Measurements from ENCODE around the gene NREP.

Gene NREP, protein sequence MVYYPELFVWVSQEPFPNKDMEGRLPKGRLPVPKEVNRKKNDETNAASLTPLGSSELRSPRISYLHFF

DNA sequence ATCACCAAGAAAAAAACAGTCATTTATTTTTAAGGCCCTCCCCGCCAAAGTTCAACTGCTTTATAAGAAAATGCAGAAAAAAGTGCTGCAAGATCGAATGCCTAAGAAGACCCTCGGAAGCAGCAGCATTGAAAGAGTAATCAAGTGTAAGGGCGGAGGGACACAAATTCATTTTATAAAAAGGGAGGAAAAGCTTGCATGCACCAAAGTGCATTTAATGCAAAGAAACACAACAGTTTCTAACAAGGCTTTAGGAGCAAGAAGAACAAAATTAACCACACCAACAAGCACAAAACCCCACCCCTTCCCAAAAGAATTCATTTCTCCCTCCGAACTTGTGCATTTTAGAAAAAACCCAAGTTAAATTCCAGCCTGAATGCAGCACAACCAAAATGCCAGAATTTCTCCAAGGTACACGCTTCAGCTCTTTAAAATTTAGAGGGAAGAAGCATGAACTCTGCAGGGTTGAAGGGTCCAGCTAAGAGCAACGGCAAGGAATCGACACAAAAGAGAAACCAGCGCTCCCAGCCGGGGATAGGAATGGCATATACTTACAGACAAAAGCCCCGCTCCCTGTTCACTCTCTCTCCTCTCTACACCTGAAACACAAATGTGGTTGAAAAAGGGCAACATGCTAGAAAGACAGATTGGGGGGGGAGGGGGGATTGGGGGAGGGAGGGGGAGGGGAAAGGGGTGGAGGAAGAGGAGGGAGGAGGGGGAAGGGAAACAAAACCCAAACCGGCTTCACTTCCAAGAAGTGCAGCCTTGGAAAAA lies at the start of gene NREP:
TSS of gene NREP (minus strand) at position 614 of the 774 bp plus-strand sequence. CDS start 1,422 bp downstream, outside the sequence.
- Histone ChIP-seq H3K27ac (ENCODE audit: low read depth, low read length) (peak within 1 kb of the TSS; percentile 92), H3K4me3 (ENCODE audit: low read depth, low read length) (peak within 1 kb of the TSS; percentile 87), H3K9me3 (ENCODE audit: control insufficient read depth, insufficient read depth, low read depth, low read length) (no peaks in the 10 kb centered on the region), H3K27me3 (ENCODE audit: control insufficient read depth, insufficient read depth, low read length) (no peaks in the 10 kb centered on the region), H3K4me1 (ENCODE audit: control insufficient read depth, insufficient read depth, low read length) (peaks cover 21% of the 10 kb centered on the region), H3K9ac (ENCODE audit: low read length) (peak within 1 kb of the TSS; percentile 87), H3K36me3 (ENCODE audit: control insufficient read depth, insufficient read depth, low read length) (peaks cover 4% of the 10 kb centered on the region; the same call in 1 of the 2 replicates)

DNA sequence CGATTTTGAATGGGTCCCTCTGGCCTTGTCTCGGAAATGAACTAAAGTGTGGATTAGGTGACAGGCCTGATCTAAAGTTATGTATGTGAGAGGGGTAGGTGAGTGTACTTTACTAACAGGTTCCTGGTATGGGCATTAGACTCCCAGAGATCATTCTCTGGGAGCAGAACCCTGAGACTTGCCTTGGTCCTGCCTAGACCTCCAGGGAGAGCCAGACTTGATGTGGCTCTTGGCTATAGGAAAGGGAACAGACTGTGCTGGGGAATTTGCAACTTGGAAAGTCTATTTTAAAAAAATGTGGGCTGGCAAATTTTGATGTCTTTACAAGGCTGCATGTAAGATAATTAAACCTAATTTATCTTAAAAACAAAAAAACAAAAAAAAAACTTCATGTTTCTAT lies 49.8 kb upstream of the NREP start:
- Histone ChIP-seq H3K27ac (ENCODE audit: low read depth, low read length) (no peak overlapping the region), H3K9me3 (ENCODE audit: control insufficient read depth, insufficient read depth, low read depth, low read length) (no peaks in the 10 kb centered on the region), H3K4me1 (ENCODE audit: control insufficient read depth, insufficient read depth, low read length) (peaks cover 4% of the 10 kb centered on the region; the same call in 1 of the 2 replicates), H3K9ac (ENCODE audit: low read length) (no peak overlapping the region), H3K36me3 (ENCODE audit: control insufficient read depth, insufficient read depth, low read length) (no peaks in the 10 kb centered on the region), H3K4me3 (ENCODE audit: low read depth, low read length) (no peak overlapping the region), H3K27me3 (ENCODE audit: control insufficient read depth, insufficient read depth, low read length) (no peaks in the 10 kb centered on the region)

DNA sequence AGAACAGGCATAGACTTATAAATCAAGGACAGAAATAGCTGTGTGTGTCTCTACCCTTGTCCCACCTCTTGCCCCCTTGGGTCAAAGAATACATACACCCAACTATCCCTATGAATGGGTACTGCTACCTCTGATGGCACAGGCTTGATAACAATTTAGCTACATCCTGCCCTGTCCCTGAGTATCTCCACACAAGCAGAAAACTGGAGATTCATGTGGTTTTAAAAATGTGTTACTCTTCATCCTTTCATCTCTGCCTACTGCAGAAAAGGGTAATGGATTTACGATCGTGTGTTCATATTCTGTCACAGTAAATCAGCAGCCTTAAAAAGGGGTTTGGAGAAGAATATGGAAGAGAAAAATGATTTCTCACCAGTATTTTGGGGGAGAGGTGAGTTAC lies 49.2 kb upstream of the NREP start:
- H3K4me3 ChIP-seq (ENCODE audit: low read depth, low read length) = no peak overlapping the region
- H3K9ac ChIP-seq (ENCODE audit: low read length) = no peak overlapping the region
- no peaks in the 10 kb centered on the region for H3K36me3 ChIP-seq (ENCODE audit: control insufficient read depth, insufficient read depth, low read length)
- H3K27ac ChIP-seq (ENCODE audit: low read depth, low read length) = no peak overlapping the region
- no peaks in the 10 kb centered on the region for H3K27me3 ChIP-seq (ENCODE audit: control insufficient read depth, insufficient read depth, low read length)
- peaks cover 10% of the 10 kb centered on the region; the same call in 1 of the 2 replicates for H3K4me1 ChIP-seq (ENCODE audit: control insufficient read depth, insufficient read depth, low read length)
- H3K9me3 ChIP-seq (ENCODE audit: control insufficient read depth, insufficient read depth, low read depth, low read length) = no peaks in the 10 kb centered on the region

DNA sequence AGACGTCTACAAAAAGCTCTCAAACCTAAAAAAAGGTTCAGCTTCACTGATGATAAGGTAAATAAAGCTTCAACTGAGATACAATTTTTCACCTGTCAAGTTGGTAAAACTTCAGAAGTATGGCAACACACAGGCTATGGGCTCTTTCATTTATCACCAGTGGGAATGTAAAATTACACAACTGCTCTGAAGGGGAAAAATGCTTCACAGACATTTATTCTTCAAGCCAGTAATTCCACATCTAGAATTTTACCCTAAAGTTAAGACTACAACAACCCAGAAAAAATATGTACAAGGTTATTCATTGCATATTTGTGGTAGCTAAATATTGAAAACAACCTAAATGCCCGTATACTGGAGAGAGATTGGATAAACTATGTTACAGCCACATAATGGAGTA lies 48.1 kb upstream of the NREP start:
- H3K27me3 ChIP-seq (ENCODE audit: control insufficient read depth, insufficient read depth, low read length) = no peaks in the 10 kb centered on the region
- H3K4me1 ChIP-seq (ENCODE audit: control insufficient read depth, insufficient read depth, low read length) = peaks cover 15% of the 10 kb centered on the region; the same call in 1 of the 2 replicates
- H3K27ac ChIP-seq (ENCODE audit: low read depth, low read length) = no peak overlapping the region
- no peaks in the 10 kb centered on the region for H3K36me3 ChIP-seq (ENCODE audit: control insufficient read depth, insufficient read depth, low read length)
- H3K4me3 ChIP-seq (ENCODE audit: low read depth, low read length) = no peak overlapping the region
- no peak overlapping the region for H3K9ac ChIP-seq (ENCODE audit: low read length)
- H3K9me3 ChIP-seq (ENCODE audit: control insufficient read depth, insufficient read depth, low read depth, low read length) = no peaks in the 10 kb centered on the region

DNA sequence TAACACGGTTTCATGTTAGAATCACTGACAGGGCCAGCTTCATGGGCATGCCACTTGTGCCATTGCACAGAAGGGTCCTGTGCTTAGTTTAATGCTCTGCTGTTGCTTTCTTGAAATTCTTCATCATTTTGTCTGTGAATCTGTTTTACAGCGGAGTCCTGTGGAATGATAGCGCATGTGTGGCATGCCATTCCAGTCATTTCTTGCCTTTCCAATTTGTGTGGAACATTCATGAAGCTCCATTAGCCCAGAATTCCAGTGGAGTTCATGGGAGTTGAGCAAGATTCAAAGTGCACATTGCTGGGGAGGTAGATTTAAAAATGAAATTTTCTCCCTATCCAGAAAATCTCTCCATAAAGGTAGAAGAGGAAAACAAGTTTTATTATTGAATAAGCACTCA lies 43.4 kb upstream of the NREP start:
- Histone ChIP-seq H3K36me3 (ENCODE audit: control insufficient read depth, insufficient read depth, low read length) (no peaks in the 10 kb centered on the region), H3K9ac (ENCODE audit: low read length) (no peak overlapping the region), H3K27me3 (ENCODE audit: control insufficient read depth, insufficient read depth, low read length) (no peaks in the 10 kb centered on the region), H3K27ac (ENCODE audit: low read depth, low read length) (no peak overlapping the region), H3K4me1 (ENCODE audit: control insufficient read depth, insufficient read depth, low read length) (peaks cover 15% of the 10 kb centered on the region; the same call in 1 of the 2 replicates), H3K4me3 (ENCODE audit: low read depth, low read length) (no peak overlapping the region), H3K9me3 (ENCODE audit: control insufficient read depth, insufficient read depth, low read depth, low read length) (no peaks in the 10 kb centered on the region)

DNA sequence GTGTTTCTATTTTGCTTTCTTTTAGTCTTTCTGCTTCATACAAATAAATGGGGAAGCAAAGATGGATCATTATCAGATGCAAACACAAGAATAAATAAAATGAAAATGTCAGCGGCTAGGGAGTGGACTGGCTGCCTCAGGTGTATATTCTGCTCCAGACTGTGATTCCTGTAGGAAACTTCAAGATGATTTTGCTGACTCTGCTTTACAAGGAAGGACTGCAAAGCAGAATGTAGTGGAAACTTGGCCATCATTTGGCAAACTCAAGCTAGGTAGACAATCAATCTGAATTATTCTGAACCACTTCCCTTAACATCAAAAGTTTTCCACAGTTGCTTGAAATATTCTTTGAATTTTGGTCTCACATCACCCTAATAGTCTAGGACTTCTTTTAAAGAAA lies 38.1 kb upstream of the NREP start:
- H3K9me3 ChIP-seq (ENCODE audit: control insufficient read depth, insufficient read depth, low read depth, low read length) = peaks cover 4% of the 10 kb centered on the region
- no peak overlapping the region for H3K27ac ChIP-seq (ENCODE audit: low read depth, low read length)
- no peaks in the 10 kb centered on the region for H3K36me3 ChIP-seq (ENCODE audit: control insufficient read depth, insufficient read depth, low read length)
- no peak overlapping the region for H3K9ac ChIP-seq (ENCODE audit: low read length)
- no peaks in the 10 kb centered on the region for H3K27me3 ChIP-seq (ENCODE audit: control insufficient read depth, insufficient read depth, low read length)
- no peaks in the 10 kb centered on the region for H3K4me1 ChIP-seq (ENCODE audit: control insufficient read depth, insufficient read depth, low read length)
- no peak overlapping the region for H3K4me3 ChIP-seq (ENCODE audit: low read depth, low read length)

DNA sequence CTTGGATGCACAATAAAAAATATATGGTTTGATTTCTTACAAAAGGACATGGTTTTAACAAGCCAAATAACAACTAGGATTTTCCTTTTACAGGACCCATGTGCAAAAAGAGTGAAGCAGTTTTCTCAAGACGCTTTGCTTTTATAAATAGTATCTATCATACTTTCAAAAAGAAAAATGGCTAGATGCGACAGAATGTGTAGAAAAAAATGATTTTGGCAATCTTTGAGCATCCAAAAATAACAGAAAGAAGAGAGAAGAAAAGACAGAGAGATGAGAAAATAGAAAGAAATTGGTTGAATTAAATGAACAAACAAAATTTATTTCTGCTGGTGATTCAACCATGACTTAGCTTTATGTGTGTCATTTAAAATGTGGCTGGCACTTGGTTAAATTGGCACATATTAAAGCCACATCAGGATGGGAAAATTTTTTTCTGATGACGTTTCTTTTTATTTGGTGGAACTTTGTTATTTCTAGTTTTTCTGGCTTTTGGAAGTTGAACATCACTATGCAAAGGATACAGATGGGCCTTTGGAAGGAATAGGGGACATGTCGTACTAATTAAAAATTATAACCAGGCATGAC lies 35.6 kb upstream of the NREP start:
- H3K9me3 ChIP-seq (ENCODE audit: control insufficient read depth, insufficient read depth, low read depth, low read length) = peaks cover 4% of the 10 kb centered on the region
- no peaks in the 10 kb centered on the region for H3K27me3 ChIP-seq (ENCODE audit: control insufficient read depth, insufficient read depth, low read length)
- no peaks in the 10 kb centered on the region for H3K4me1 ChIP-seq (ENCODE audit: control insufficient read depth, insufficient read depth, low read length)
- H3K4me3 ChIP-seq (ENCODE audit: low read depth, low read length) = no peak overlapping the region
- H3K36me3 ChIP-seq (ENCODE audit: control insufficient read depth, insufficient read depth, low read length) = no peaks in the 10 kb centered on the region
- H3K9ac ChIP-seq (ENCODE audit: low read length) = no peak overlapping the region
- no peak overlapping the region for H3K27ac ChIP-seq (ENCODE audit: low read depth, low read length)

DNA sequence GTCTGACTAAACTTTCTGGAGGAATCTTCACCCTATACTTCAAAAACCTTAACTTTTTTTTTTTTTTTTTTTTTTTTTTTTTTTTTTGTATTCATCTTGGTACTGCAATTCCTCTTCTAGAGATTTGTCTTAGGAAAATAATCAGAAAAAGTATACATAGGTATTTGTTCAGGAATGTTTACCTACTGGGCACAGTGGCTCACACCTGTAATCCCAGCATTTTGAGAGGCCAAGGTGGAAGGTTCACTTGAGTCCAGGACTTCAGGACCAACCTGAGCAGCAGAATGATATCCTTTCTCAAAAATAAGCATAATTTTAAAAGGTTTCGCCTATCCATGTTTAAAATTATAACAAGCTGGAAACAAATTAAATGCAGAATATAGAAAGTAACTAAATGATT lies 33.3 kb upstream of the NREP start:
- no peak overlapping the region for H3K27ac ChIP-seq (ENCODE audit: low read depth, low read length)
- H3K9ac ChIP-seq (ENCODE audit: low read length) = no peak overlapping the region
- H3K36me3 ChIP-seq (ENCODE audit: control insufficient read depth, insufficient read depth, low read length) = no peaks in the 10 kb centered on the region
- H3K4me1 ChIP-seq (ENCODE audit: control insufficient read depth, insufficient read depth, low read length) = no peaks in the 10 kb centered on the region
- no peaks in the 10 kb centered on the region for H3K27me3 ChIP-seq (ENCODE audit: control insufficient read depth, insufficient read depth, low read length)
- no peak overlapping the region for H3K4me3 ChIP-seq (ENCODE audit: low read depth, low read length)
- peaks cover 4% of the 10 kb centered on the region for H3K9me3 ChIP-seq (ENCODE audit: control insufficient read depth, insufficient read depth, low read depth, low read length)

DNA sequence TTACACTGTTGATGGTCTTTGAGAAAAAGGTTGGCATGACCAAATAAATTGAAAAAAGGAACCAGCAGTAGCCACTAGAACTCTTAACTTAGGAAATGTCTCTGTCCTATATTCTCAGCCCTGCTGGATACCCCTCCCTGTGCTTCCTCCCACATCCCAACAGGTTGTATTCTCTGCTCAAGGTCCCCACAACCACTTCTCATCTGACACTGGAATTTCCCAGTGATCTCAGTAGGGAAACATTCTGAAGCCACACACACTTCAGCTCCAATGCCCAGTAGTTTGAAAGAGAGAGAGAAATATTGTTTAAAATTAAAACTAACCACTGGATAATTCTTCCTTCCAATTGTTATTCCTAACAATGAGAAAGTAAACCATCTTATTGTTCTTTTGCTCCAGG lies 30.0 kb upstream of the NREP start:
- no peaks in the 10 kb centered on the region for H3K27me3 ChIP-seq (ENCODE audit: control insufficient read depth, insufficient read depth, low read length)
- H3K4me3 ChIP-seq (ENCODE audit: low read depth, low read length) = no peak overlapping the region
- no peaks in the 10 kb centered on the region for H3K9me3 ChIP-seq (ENCODE audit: control insufficient read depth, insufficient read depth, low read depth, low read length)
- H3K9ac ChIP-seq (ENCODE audit: low read length) = no peak overlapping the region
- no peaks in the 10 kb centered on the region for H3K4me1 ChIP-seq (ENCODE audit: control insufficient read depth, insufficient read depth, low read length)
- no peak overlapping the region for H3K27ac ChIP-seq (ENCODE audit: low read depth, low read length)
- no peaks in the 10 kb centered on the region for H3K36me3 ChIP-seq (ENCODE audit: control insufficient read depth, insufficient read depth, low read length)

DNA sequence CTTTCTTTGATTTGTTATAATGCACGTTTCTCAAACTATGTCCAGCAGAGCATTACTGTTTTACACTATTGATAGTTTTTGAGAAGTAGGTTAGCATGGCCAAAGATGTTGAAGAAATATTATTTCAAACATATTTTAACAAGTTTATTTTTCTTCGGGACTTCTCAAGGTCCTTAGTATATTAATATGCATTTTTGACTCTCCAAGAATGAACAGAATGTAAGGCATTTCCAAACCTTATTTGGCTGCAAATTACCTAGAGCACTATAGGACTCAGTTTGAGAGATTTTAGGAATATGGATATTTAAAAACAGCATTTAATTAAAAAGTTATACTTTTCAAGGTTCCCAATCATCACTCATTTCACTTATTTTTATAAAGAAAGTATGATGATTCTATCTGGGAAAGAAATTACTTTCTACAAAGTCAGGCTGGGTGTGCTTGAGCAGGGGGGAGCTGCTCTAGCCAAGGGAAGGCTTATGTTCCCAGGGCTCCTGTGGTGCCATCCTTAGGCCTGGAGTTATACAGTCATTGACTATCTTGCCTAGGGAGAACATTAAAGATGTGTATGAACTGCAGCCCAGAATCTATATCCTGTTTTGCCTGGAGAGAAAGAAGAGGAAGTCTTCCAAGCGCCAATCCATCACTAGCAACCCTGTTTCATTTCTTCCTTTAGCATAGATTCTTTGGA lies 27.6 kb upstream of the NREP start:
- no peak overlapping the region for H3K4me3 ChIP-seq (ENCODE audit: low read depth, low read length)

DNA sequence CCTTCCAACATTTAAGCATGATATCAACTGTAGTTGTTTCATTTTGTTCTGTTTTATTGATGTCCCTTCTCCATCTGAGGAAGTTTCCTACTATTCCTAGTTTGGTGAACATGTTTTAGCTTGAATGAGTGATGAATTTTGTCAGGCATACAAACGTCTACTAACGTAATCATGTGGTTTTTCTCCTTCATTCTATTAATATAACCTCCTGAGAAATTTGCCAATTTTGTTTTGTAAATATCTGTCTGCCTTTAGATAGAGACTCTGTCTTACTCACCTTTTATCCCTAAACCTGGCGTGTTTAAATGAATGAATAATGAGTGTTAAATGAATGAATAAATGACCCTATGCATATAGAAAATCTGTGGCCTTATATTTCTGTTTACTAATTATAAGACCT lies 26.5 kb upstream of the NREP start:
- no peaks in the 10 kb centered on the region for H3K9me3 ChIP-seq (ENCODE audit: control insufficient read depth, insufficient read depth, low read depth, low read length)
- H3K9ac ChIP-seq (ENCODE audit: low read length) = no peak overlapping the region
- no peaks in the 10 kb centered on the region for H3K27me3 ChIP-seq (ENCODE audit: control insufficient read depth, insufficient read depth, low read length)
- no peaks in the 10 kb centered on the region for H3K36me3 ChIP-seq (ENCODE audit: control insufficient read depth, insufficient read depth, low read length)
- H3K27ac ChIP-seq (ENCODE audit: low read depth, low read length) = no peak overlapping the region
- H3K4me1 ChIP-seq (ENCODE audit: control insufficient read depth, insufficient read depth, low read length) = no peaks in the 10 kb centered on the region
- no peak overlapping the region for H3K4me3 ChIP-seq (ENCODE audit: low read depth, low read length)

More for the DNA sequence above, 27.6 kb upstream of the NREP start:
- Histone ChIP-seq H3K9me3 (ENCODE audit: control insufficient read depth, insufficient read depth, low read depth, low read length) (no peaks in the 10 kb centered on the region), H3K4me1 (ENCODE audit: control insufficient read depth, insufficient read depth, low read length) (no peaks in the 10 kb centered on the region), H3K9ac (ENCODE audit: low read length) (no peak overlapping the region), H3K27ac (ENCODE audit: low read depth, low read length) (no peak overlapping the region), H3K36me3 (ENCODE audit: control insufficient read depth, insufficient read depth, low read length) (no peaks in the 10 kb centered on the region), H3K27me3 (ENCODE audit: control insufficient read depth, insufficient read depth, low read length) (no peaks in the 10 kb centered on the region)

All from HUES6 (cell line).